ENCODE results near the gene FRMPD4.

FRMPD4 gene

DNA sequence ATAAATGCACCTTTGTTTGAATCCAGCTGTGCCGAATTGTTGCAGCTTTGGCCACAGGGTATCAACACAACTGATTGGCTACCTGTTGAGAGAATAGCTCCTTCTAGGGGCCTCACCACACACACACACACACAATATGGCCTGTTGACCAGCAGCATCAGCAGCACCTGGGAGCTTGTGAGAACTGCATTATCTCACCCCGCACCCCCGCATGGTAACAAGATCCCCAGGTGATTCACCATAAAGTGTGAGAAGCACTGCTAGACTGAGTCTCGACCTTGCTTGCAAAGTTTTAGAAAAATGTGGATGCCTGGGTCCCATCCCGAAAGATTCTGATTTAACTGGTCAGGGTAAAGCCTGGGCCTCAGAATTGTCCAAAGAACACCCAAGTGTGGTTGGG lies 476.0 kb downstream of the FRMPD4 start:
- no peaks in the 10 kb centered on the region for H3K27me3 ChIP-seq (ENCODE audit: control insufficient read depth, insufficient read depth, low read length)
- H3K9ac ChIP-seq (ENCODE audit: low read depth, low read length) = no peak overlapping the region
- H3K4me1 ChIP-seq (ENCODE audit: control insufficient read depth, insufficient read depth, low read length) = no peaks in the 10 kb centered on the region
- H3K9me3 ChIP-seq (ENCODE audit: control insufficient read depth, insufficient read depth, low read length) = no peaks in the 10 kb centered on the region
- no peaks in the 10 kb centered on the region for H3K36me3 ChIP-seq (ENCODE audit: control insufficient read depth, insufficient read depth, low read length)
- H3K4me3 ChIP-seq (ENCODE audit: low read depth, low read length) = no peak overlapping the region

- H3K9me3 ChIP-seq (ENCODE audit: control insufficient read depth, insufficient read depth, low read length) = no peaks in the 10 kb centered on the region
- no peaks in the 10 kb centered on the region for H3K36me3 ChIP-seq (ENCODE audit: control insufficient read depth, insufficient read depth, low read length)
- no peaks in the 10 kb centered on the region for H3K27me3 ChIP-seq (ENCODE audit: control insufficient read depth, insufficient read depth, low read length)
- no peak overlapping the region for H3K9ac ChIP-seq (ENCODE audit: low read depth, low read length)
- no peaks in the 10 kb centered on the region for H3K4me1 ChIP-seq (ENCODE audit: control insufficient read depth, insufficient read depth, low read length)
- H3K4me3 ChIP-seq (ENCODE audit: low read depth, low read length) = no peak overlapping the region
These were observed 476.8 kb downstream of the FRMPD4 start for GRCh38 chrX:12615061-12615460.

DNA sequence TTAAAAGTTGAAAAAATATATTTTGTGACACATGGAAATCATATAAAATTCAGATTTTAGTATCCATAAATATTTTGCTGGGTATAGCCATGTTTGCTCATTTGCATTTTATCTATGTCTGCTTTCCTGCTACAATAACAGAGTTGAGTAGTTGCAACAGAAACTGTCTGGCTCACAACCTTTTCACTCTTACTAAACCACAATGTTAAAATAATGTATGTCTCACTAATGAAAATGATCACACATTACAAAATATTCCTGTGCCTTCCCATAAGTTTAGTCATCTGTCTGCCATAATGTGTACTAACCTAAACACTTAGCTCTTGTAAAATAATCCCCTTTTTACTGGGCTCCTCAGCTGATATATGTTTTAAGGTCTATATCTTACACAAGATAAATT lies 479.0 kb downstream of the FRMPD4 start:
- Histone ChIP-seq H3K4me1 (ENCODE audit: control insufficient read depth, insufficient read depth, low read length) (no peaks in the 10 kb centered on the region), H3K36me3 (ENCODE audit: control insufficient read depth, insufficient read depth, low read length) (no peaks in the 10 kb centered on the region), H3K9me3 (ENCODE audit: control insufficient read depth, insufficient read depth, low read length) (no peaks in the 10 kb centered on the region), H3K9ac (ENCODE audit: low read depth, low read length) (no peak overlapping the region), H3K4me3 (ENCODE audit: low read depth, low read length) (no peak overlapping the region), H3K27me3 (ENCODE audit: control insufficient read depth, insufficient read depth, low read length) (no peaks in the 10 kb centered on the region)

- Histone ChIP-seq H3K9me3 (ENCODE audit: control insufficient read depth, insufficient read depth, low read length) (no peaks in the 10 kb centered on the region), H3K9ac (ENCODE audit: low read depth, low read length) (no peak overlapping the region), H3K27me3 (ENCODE audit: control insufficient read depth, insufficient read depth, low read length) (no peaks in the 10 kb centered on the region), H3K36me3 (ENCODE audit: control insufficient read depth, insufficient read depth, low read length) (no peaks in the 10 kb centered on the region), H3K4me3 (ENCODE audit: low read depth, low read length) (no peak overlapping the region), H3K4me1 (ENCODE audit: control insufficient read depth, insufficient read depth, low read length) (no peaks in the 10 kb centered on the region)
These were observed 509.0 kb downstream of the FRMPD4 start for GRCh38 chrX:12647230-12647629.

GRCh38 chrX:12648995-12649394 lies 510.7 kb downstream of the FRMPD4 start:
- no peaks in the 10 kb centered on the region for H3K27me3 ChIP-seq (ENCODE audit: control insufficient read depth, insufficient read depth, low read length)
- no peak overlapping the region for H3K9ac ChIP-seq (ENCODE audit: low read depth, low read length)
- no peak overlapping the region for H3K4me3 ChIP-seq (ENCODE audit: low read depth, low read length)

GRCh38 chrX:12657433-12657832 lies 519.2 kb downstream of the FRMPD4 start:
- Histone ChIP-seq H3K27me3 (ENCODE audit: control insufficient read depth, insufficient read depth, low read length) (no peaks in the 10 kb centered on the region), H3K4me1 (ENCODE audit: control insufficient read depth, insufficient read depth, low read length) (no peaks in the 10 kb centered on the region), H3K36me3 (ENCODE audit: control insufficient read depth, insufficient read depth, low read length) (no peaks in the 10 kb centered on the region), H3K9ac (ENCODE audit: low read depth, low read length) (no peak overlapping the region), H3K4me3 (ENCODE audit: low read depth, low read length) (no peak overlapping the region), H3K9me3 (ENCODE audit: control insufficient read depth, insufficient read depth, low read length) (no peaks in the 10 kb centered on the region)

More at GRCh38 chrX:12648995-12649394, 510.7 kb downstream of the FRMPD4 start:
- Histone ChIP-seq H3K4me1 (ENCODE audit: control insufficient read depth, insufficient read depth, low read length) (no peaks in the 10 kb centered on the region), H3K9me3 (ENCODE audit: control insufficient read depth, insufficient read depth, low read length) (no peaks in the 10 kb centered on the region), H3K36me3 (ENCODE audit: control insufficient read depth, insufficient read depth, low read length) (no peaks in the 10 kb centered on the region)

GRCh38 chrX:12657881-12658280 lies 519.6 kb downstream of the FRMPD4 start:
- H3K4me1 ChIP-seq (ENCODE audit: control insufficient read depth, insufficient read depth, low read length) = no peaks in the 10 kb centered on the region
- no peak overlapping the region for H3K9ac ChIP-seq (ENCODE audit: low read depth, low read length)
- H3K27me3 ChIP-seq (ENCODE audit: control insufficient read depth, insufficient read depth, low read length) = no peaks in the 10 kb centered on the region
- no peak overlapping the region for H3K4me3 ChIP-seq (ENCODE audit: low read depth, low read length)
- no peaks in the 10 kb centered on the region for H3K36me3 ChIP-seq (ENCODE audit: control insufficient read depth, insufficient read depth, low read length)
- no peaks in the 10 kb centered on the region for H3K9me3 ChIP-seq (ENCODE audit: control insufficient read depth, insufficient read depth, low read length)

DNA sequence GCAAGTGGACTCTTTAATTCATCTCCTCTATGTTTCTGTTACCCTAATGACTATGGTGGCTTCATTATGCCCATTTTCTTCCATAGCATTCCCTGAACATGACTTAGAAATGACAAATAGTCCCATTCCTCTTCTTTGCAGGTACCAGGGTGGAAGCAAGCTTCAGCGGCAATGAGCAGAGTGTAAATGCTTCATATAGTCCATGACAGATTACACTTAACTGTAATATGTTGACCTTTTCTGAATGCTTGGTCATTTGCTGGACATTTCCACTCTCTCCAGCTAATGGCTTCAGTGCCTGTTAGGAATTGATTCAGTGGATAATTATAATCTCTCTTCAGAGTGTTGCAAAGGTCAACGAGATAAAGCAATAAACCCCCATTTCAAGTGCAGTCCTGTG lies 523.2 kb downstream of the FRMPD4 start:
- no peaks in the 10 kb centered on the region for H3K4me1 ChIP-seq (ENCODE audit: control insufficient read depth, insufficient read depth, low read length)
- H3K4me3 ChIP-seq (ENCODE audit: low read depth, low read length) = no peak overlapping the region
- no peaks in the 10 kb centered on the region for H3K9me3 ChIP-seq (ENCODE audit: control insufficient read depth, insufficient read depth, low read length)
- no peak overlapping the region for H3K9ac ChIP-seq (ENCODE audit: low read depth, low read length)
- H3K27me3 ChIP-seq (ENCODE audit: control insufficient read depth, insufficient read depth, low read length) = no peaks in the 10 kb centered on the region
- H3K36me3 ChIP-seq (ENCODE audit: control insufficient read depth, insufficient read depth, low read length) = no peaks in the 10 kb centered on the region

DNA sequence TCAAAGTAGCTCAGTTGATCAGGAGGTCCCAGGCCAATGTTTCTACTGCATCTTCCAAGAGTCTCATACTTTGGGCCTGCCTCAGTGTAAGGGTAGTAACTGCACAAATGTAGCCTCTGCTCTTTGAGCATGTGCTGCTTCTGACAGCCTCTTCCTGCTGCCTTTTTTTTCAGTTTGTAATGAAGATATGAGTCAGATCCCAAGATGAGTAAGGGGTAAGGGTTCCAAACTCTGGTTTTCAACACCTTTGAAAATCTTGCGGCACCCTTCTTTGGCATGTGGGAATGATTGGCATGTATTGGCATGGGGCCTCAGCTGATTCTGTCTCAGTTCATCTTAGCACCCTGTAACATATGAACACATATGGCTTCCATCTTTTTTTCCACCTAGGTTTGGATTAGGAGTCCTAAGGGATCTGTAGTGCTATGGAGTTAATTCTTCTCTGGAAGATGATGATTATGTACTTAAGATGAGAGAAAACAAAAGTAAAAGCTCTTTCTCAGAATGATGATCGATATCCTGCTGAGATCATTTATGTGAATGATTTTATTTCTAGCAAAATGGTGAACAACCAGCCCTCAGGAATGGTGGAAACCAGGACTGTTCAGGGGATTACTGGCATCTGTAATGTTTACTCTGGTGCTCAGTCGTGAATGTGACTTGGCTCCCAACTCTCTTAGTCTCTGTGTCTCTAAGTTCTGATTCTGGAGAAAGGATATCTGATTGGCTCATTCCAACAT lies 534.3 kb downstream of the FRMPD4 start:
- Histone ChIP-seq H3K36me3 (ENCODE audit: control insufficient read depth, insufficient read depth, low read length) (no peaks in the 10 kb centered on the region), H3K4me3 (ENCODE audit: low read depth, low read length) (no peak overlapping the region), H3K9me3 (ENCODE audit: control insufficient read depth, insufficient read depth, low read length) (no peaks in the 10 kb centered on the region), H3K27me3 (ENCODE audit: control insufficient read depth, insufficient read depth, low read length) (no peaks in the 10 kb centered on the region), H3K4me1 (ENCODE audit: control insufficient read depth, insufficient read depth, low read length) (no peaks in the 10 kb centered on the region), H3K9ac (ENCODE audit: low read depth, low read length) (no peak overlapping the region)

DNA sequence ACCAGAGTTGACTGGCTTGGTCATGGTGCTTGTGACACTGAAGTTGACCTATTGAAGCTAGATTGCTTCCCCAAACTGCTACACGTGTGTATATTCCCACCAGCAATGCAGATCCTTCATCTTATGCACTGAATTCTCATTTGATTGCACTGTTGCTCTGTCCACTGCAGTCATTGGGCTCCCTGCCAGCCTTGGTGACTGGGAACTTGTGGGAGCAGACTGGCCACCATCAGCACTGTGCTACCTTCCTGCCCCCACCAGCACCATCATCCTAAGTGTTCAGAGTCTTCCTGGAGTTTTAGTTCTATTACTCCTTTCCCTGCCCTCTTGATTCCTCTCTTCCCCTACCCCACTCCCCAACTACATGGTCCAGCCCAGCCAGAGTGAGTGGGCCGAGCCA lies 535.2 kb downstream of the FRMPD4 start:
- Histone ChIP-seq H3K4me3 (ENCODE audit: low read depth, low read length) (no peak overlapping the region), H3K27me3 (ENCODE audit: control insufficient read depth, insufficient read depth, low read length) (no peaks in the 10 kb centered on the region), H3K4me1 (ENCODE audit: control insufficient read depth, insufficient read depth, low read length) (no peaks in the 10 kb centered on the region), H3K36me3 (ENCODE audit: control insufficient read depth, insufficient read depth, low read length) (no peaks in the 10 kb centered on the region), H3K9me3 (ENCODE audit: control insufficient read depth, insufficient read depth, low read length) (no peaks in the 10 kb centered on the region), H3K9ac (ENCODE audit: low read depth, low read length) (no peak overlapping the region)

- Histone ChIP-seq H3K4me3 (ENCODE audit: low read depth, low read length) (no peak overlapping the region), H3K27me3 (ENCODE audit: control insufficient read depth, insufficient read depth, low read length) (no peaks in the 10 kb centered on the region), H3K9ac (ENCODE audit: low read depth, low read length) (no peak overlapping the region), H3K36me3 (ENCODE audit: control insufficient read depth, insufficient read depth, low read length) (no peaks in the 10 kb centered on the region), H3K9me3 (ENCODE audit: control insufficient read depth, insufficient read depth, low read length) (no peaks in the 10 kb centered on the region), H3K4me1 (ENCODE audit: control insufficient read depth, insufficient read depth, low read length) (no peaks in the 10 kb centered on the region)
These were observed 541.2 kb downstream of the FRMPD4 start for GRCh38 chrX:12679522-12679921.

DNA sequence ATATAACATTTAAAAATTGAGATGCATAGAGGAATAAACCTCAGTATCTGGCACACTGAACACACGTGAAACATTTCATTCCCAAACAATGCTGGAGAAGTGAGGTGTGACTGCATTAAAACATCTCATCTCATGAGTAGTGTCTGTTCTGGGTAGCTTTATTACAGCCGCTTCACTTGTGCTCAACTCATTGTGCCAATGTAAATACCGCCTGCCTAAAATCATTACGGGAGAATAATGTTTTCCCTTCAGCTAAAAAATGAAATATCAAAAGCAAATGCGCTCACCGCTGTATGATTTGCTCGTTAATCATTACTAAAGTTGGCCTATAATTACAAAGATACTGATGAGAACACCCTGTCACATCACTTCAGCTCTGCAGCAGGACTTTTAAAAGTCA lies 542.8 kb downstream of the FRMPD4 start:
- Histone ChIP-seq H3K4me3 (ENCODE audit: low read depth, low read length) (no peak overlapping the region), H3K4me1 (ENCODE audit: control insufficient read depth, insufficient read depth, low read length) (no peaks in the 10 kb centered on the region), H3K9me3 (ENCODE audit: control insufficient read depth, insufficient read depth, low read length) (no peaks in the 10 kb centered on the region), H3K27me3 (ENCODE audit: control insufficient read depth, insufficient read depth, low read length) (no peaks in the 10 kb centered on the region), H3K36me3 (ENCODE audit: control insufficient read depth, insufficient read depth, low read length) (no peaks in the 10 kb centered on the region), H3K9ac (ENCODE audit: low read depth, low read length) (no peak overlapping the region)

Measured in iPS-15b (cell line).